Activated T-cell treated with anti-CD3 and anti-CD28 coated beads, Interleukin-2, amount 50 U/mL, for 4 hours (primary cell): ENCODE results near the gene NKAIN2. TPM values are rescaled to one million over a fixed set of nuclear protein-coding genes. Genes with fewer than 3 reads are reported as not detected.

ENCODE experiments used
- ATAC-seq, 2 donors: fragments of 200-7000 bp; cut with Tn5 transposase; one replicate each; pipeline ENCODE4 v1.10.0; 2021
- DNase-seq: peaks from one replicate; pipeline ENCODE4 v3.0.0-alpha.2; 2020
- H3K27me3 Mint-ChIP-seq: one replicate; pipeline ENCODE4 v1.8.0; 2021; ENCODE audit warnings: low read depth, mixed read lengths
- H3K36me3 Mint-ChIP-seq: one replicate; pipeline ENCODE4 v1.8.0; 2022; ENCODE audit warnings: mixed read lengths; ENCODE audit not compliant: insufficient read depth
- H3K4me1 Mint-ChIP-seq: one replicate; pipeline ENCODE4 v1.8.0; 2021; ENCODE audit warnings: low read depth, mixed read lengths
- H3K4me3 Mint-ChIP-seq: one replicate; pipeline ENCODE4 v1.8.0; 2021; ENCODE audit warnings: mild to moderate bottlenecking, moderate library complexity, mixed read lengths
- H3K9me3 Mint-ChIP-seq: one replicate; pipeline ENCODE4 v1.8.0; 2021; ENCODE audit warnings: mixed read lengths
- total RNA-seq, 3 donors: library from RNA; stranded (reverse); gene quantifications; one replicate each; pipeline ENCODE4 v1.2.1, GENCODE V29; 2021

NKAIN2 gene
- total RNA-seq, 3 donors from 2014 or later: not detected

DNA sequence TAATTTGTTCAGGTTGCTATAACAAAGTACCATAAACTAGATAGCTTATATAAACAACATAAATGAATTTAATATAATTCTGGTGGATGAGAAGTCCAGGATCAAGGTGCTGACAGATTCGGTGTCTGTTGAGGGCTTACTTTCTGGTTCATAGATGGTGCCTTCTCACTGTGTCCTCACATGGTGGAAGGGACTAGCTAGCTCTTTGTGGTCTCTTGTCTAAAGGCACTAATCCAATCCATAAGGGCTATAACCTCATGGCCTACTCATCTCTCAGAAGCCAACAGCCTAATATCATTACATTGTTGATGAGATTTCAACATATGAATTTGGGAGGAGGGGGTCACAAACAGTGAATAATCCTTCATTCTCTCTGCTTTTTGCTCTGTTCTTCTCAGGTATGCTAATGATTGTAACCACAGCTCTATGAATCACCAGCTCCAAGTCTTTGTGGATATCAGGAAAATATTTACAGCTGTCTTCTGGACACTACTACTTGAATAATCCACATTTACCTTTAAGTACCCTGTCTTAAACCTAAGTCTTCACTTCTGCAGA lies 122.3 kb downstream of the NKAIN2 start:
- no peak for ATAC-seq
- no peaks in the 10 kb centered on the region for H3K27me3 Mint-ChIP-seq
- no peak for DNase-seq
- peaks cover 13% of the 10 kb centered on the region for H3K9me3 Mint-ChIP-seq
- H3K36me3 Mint-ChIP-seq: no peaks in the 10 kb centered on the region
- no peak overlapping the region for H3K4me3 Mint-ChIP-seq
- no peaks in the 10 kb centered on the region for H3K4me1 Mint-ChIP-seq

DNA sequence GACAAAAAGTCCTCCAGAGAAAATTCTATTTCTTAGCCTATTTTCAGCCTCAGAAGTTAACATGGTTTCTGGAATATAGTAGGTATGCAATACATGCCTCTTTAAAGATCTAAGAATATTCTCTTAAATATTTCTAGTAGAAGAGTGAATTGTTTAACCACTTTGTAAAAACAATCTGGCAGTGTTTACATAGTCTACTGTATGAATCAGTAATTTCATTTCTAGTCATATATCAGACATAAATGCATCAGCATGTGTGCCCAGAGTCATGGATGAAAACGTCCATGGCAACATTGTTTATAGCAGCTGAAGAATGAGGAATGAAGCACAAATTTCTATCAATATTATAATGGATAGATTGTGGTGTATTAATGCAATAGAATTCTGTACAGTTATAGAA lies 124.9 kb downstream of the NKAIN2 start:
- ATAC-seq (no peak), DNase-seq (no peak)
- Mint-ChIP-seq H3K4me1 (no peaks in the 10 kb centered on the region), H3K9me3 (peaks cover 9% of the 10 kb centered on the region), H3K27me3 (no peaks in the 10 kb centered on the region), H3K36me3 (no peaks in the 10 kb centered on the region), H3K4me3 (no peak overlapping the region)

DNA sequence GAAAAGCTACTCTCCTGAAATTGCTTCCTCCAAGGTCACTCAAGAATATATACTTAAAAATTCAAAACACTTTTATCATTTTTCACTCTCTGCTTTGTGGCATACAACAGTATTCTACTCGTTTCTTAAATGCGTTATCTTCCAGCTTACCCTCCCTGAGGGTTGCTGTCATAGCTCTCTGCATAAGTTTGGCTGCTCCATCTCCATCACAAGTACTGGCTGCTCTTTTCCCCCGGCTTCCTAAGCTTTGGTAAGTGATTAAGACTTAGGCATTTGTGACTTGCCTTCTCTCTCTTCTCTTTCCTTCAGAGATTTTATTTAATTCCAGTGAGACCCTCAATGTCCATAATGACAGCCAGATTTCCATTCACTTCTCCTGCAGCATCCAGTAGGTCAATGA lies 128.3 kb downstream of the NKAIN2 start:
- no peaks in the 10 kb centered on the region for H3K4me1 Mint-ChIP-seq
- H3K4me3 Mint-ChIP-seq: no peak overlapping the region
- ATAC-seq (no peak), DNase-seq (no peak)
- H3K9me3 Mint-ChIP-seq: peaks cover 4% of the 10 kb centered on the region
- no peaks in the 10 kb centered on the region for H3K27me3 Mint-ChIP-seq
- no peaks in the 10 kb centered on the region for H3K36me3 Mint-ChIP-seq

DNA sequence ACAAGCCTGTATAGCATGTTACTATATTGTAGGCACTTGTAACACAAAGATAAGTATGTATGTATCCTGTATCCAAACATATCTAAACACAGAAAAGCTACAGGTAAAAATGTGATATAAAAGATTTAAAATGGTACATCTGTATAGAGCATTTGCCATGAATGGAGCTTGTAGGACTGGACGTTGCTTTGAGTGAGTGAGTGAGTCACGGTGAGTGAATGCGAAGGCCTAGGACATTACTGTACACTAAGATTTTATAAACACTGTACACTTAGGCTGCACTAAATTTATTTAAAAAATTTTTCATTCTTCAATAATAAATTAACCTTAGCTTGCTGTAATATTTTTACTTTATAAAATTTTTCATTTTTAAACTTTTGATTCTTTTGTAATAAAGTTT lies 136.9 kb downstream of the NKAIN2 start:
- Mint-ChIP-seq H3K36me3 (no peaks in the 10 kb centered on the region), H3K4me1 (no peaks in the 10 kb centered on the region), H3K4me3 (no peak overlapping the region), H3K9me3 (peaks cover 3% of the 10 kb centered on the region), H3K27me3 (no peaks in the 10 kb centered on the region)
- DNase-seq (no peak), ATAC-seq (no peak)

DNA sequence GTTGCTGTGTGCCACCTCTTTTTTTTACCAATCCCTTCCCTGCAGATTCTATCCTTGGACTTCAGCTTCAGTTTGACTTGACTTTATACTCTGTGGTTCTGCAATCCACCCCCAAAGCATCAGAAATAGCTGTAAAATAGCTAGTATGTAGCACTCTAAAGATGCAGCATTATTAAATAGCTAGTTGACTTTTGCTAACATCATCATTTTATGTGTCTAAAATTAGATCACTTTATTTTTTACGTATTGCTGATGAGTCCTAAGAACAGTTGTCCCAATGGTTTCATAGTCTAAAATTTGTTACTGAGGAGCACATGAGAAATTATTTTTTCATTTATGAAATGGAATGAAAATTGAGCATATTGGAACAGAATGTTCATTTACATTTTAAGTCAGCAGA lies 138.2 kb downstream of the NKAIN2 start:
- no peaks in the 10 kb centered on the region for H3K36me3 Mint-ChIP-seq
- ATAC-seq (no peak), DNase-seq (no peak)
- H3K4me1 Mint-ChIP-seq: no peaks in the 10 kb centered on the region
- peaks cover 3% of the 10 kb centered on the region for H3K9me3 Mint-ChIP-seq
- H3K27me3 Mint-ChIP-seq: no peaks in the 10 kb centered on the region
- H3K4me3 Mint-ChIP-seq: no peak overlapping the region

DNA sequence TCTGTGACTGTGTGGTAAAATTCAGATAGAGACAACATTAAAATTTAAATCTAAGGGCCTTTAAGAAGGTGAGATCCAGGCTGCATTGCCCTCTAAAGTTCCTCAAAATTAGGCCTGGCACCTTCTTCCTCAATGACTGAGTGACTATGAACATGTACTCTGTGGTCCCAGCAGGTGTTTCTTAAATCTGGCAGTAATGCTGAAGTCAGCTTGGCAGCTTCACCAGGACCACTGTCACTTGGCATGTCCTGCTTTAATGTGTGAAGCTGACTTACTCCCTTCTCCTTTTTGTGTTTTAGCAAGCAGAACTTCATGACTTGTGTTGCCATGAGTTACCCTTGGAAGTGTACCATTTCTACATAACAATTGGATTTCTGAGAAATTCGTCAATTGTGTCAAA lies 141.7 kb downstream of the NKAIN2 start:
- Mint-ChIP-seq H3K9me3 (peaks cover 4% of the 10 kb centered on the region), H3K36me3 (no peaks in the 10 kb centered on the region), H3K4me3 (no peak overlapping the region), H3K4me1 (no peaks in the 10 kb centered on the region), H3K27me3 (no peaks in the 10 kb centered on the region)
- ATAC-seq (no peak), DNase-seq (no peak)

DNA sequence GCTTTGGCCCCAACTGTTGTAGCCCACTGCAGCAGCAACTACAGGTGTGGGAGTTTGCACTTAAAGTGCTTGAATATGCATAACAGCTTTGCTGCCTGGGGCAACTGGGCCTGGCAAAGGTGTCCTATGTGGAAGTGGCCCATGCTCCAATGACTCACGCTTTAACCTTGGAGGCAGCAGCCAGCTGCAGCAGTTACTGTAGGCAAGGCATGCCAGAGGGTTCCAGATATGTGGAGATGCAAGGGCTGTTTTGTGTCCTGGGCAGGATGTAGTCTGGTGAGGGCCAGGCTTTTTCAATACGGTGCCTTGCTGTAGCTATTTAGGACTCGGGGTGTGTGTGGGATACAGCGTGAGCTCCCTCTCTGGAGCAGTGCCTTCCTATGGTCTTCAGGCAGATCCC lies 150.3 kb downstream of the NKAIN2 start:
- Mint-ChIP-seq H3K9me3 (peaks cover 12% of the 10 kb centered on the region), H3K4me1 (no peaks in the 10 kb centered on the region), H3K4me3 (no peak overlapping the region), H3K27me3 (no peaks in the 10 kb centered on the region), H3K36me3 (no peaks in the 10 kb centered on the region)
- ATAC-seq (no peak), DNase-seq (no peak)

DNA sequence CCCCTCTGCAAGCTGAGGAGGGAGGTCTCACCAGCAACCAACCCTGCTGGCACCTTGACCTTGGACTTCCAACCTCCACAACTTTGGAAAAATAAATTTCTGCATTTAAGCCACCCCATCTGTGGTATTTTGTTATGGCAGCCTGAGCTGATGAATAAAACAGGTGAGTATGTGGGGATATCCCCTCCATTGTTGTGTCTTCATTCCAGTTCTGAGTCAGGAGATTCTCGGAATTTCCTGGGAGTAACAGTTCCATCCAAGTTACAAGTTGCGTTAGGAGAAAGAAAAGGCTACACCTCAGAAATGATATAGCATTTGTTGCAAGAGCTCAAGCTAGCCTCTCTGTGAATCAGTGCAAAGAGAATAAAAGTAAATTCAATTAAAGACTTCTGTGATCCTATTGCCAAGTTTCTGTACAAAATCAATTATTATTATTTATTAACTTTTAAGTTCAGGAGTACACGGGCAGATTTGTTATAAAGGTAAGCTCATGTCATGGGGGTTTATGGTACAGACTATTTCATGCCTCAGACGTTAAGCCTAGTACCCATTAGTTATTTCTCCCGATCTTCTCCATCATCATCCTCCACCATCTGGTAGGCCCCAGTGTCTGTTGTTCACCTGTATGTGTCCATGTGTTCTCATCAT lies 153.0 kb downstream of the NKAIN2 start:
- no peaks in the 10 kb centered on the region for H3K27me3 Mint-ChIP-seq
- H3K4me1 Mint-ChIP-seq: no peaks in the 10 kb centered on the region

DNA sequence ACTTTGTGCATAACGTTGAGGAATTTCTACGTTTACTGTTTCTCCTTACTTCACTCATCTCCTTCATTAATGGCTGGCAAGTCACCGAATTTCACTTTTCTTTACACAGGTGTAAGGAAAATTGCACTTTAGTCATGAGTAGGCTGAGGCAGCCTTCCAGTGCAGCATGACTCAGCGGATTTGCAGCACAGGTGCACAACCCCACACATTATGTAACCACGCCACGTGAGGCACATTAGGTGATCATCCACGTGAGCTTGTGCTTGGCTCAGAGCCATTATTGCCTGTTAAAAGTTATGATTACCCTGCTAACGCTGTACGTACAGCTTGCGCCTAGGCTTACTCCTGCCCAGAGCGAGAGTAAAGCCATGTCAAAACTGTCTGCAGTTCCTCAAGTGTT lies 158.8 kb downstream of the NKAIN2 start:
- Mint-ChIP-seq H3K4me1 (no peaks in the 10 kb centered on the region), H3K9me3 (no peaks in the 10 kb centered on the region), H3K4me3 (no peak overlapping the region), H3K36me3 (no peaks in the 10 kb centered on the region), H3K27me3 (no peaks in the 10 kb centered on the region)
- DNase-seq: no peak
- no peak for ATAC-seq

More for the DNA sequence above, 153.0 kb downstream of the NKAIN2 start:
- DNase-seq: no peak
- Mint-ChIP-seq H3K36me3 (no peaks in the 10 kb centered on the region), H3K4me3 (no peak overlapping the region), H3K9me3 (peaks cover 6% of the 10 kb centered on the region)
- no peak for ATAC-seq

DNA sequence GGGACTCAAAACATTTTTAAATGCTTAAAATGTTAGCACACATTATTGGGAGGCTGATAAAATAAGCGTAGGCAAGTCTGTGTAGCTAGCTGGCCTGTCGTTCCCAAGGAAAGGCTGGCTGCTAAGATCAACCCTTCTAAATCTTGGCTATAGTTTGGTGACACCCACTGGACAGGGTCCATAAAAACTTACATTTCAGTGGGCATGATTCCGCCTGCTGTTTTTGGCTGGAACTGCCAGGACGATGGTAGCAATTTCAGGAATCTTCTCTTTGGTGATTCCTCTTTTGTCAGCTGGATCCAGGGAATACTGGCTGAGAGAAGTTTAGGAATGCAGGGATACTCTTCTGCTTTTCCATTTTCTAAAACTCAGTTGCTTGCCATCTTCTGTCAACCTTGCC lies 162.2 kb downstream of the NKAIN2 start:
- Mint-ChIP-seq H3K4me1 (no peaks in the 10 kb centered on the region), H3K9me3 (no peaks in the 10 kb centered on the region), H3K36me3 (no peaks in the 10 kb centered on the region), H3K27me3 (no peaks in the 10 kb centered on the region), H3K4me3 (no peak overlapping the region)
- ATAC-seq: no peak
- DNase-seq: no peak

DNA sequence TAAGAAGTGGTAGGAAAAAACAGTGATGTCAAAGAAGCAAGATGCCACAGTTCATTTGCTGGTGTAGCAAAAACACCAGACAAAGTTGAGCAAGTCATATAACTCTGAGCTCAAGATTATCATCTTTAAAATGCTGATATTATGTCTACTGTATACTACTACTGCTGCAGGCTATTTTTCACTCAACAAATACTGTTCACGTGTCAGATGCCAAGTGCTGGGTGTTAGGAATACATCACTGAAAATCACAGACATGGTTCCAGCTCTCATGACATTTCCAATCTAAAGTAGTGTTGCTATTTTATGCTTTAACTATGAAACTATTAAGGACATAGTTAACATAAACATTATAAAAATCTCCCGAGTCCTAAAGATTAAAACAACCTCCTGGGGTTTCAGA lies 163.0 kb downstream of the NKAIN2 start:
- Mint-ChIP-seq H3K4me1 (no peaks in the 10 kb centered on the region), H3K9me3 (no peaks in the 10 kb centered on the region), H3K36me3 (no peaks in the 10 kb centered on the region), H3K4me3 (no peak overlapping the region), H3K27me3 (no peaks in the 10 kb centered on the region)
- no peak for ATAC-seq
- DNase-seq: no peak

DNA sequence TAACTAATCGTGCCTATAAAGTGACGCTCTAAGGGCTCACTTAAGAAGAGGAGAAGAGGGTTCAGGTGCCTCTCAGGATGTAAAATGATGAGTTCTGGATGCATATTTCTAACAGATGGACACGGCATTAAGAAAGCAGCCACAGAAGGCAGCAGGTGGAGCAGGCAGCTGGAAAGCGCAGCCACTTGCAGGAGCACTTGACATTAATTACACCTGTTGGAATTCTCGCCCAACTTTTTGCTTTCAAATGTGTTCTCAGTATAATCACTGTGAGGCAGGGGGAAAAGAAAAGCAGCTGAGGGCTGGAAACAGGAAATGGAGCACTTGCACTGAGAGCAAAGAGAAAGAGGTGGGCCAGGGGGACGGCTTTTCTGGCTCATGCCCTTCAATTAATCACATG lies 164.2 kb downstream of the NKAIN2 start:
- DNase-seq (no peak), ATAC-seq (no peak)
- no peaks in the 10 kb centered on the region for H3K36me3 Mint-ChIP-seq
- no peaks in the 10 kb centered on the region for H3K9me3 Mint-ChIP-seq
- no peaks in the 10 kb centered on the region for H3K27me3 Mint-ChIP-seq
- H3K4me3 Mint-ChIP-seq: no peak overlapping the region
- no peaks in the 10 kb centered on the region for H3K4me1 Mint-ChIP-seq

DNA sequence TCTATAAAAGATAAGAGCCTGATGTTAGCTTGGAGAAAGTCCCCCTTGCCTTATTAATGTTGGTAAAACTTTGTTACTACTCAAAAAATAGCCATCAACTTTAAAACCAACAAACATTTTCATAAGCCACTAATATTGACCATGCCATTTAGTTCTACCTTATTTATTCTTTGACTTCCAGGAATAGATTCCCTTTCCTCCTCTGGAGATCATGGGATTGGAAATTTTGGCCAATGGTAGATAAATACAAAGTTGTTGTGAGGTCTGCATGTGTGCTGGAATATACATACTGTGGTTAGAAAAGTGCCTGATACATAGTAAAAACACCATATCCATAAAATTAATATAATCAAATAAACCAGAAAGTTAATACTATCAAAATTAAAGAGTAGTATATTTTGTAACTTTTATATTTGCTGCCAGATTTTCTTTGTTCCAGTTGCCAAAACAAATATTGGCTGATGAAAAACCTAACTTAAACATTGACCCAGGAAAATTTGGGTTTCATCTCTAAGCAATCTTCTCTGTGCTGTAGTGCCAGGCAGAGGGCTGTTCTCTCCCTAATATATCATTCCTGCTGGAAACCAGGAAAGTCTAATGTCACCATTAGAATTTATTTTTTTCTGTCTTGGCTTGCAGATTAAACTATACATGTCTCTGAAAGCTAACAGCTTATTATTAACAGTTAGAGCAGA lies 169.1 kb downstream of the NKAIN2 start:
- H3K4me3 Mint-ChIP-seq: no peak overlapping the region
- no peaks in the 10 kb centered on the region for H3K36me3 Mint-ChIP-seq
- no peaks in the 10 kb centered on the region for H3K27me3 Mint-ChIP-seq
- H3K4me1 Mint-ChIP-seq: no peaks in the 10 kb centered on the region
- no peaks in the 10 kb centered on the region for H3K9me3 Mint-ChIP-seq
- DNase-seq (no peak), ATAC-seq (no peak)

DNA sequence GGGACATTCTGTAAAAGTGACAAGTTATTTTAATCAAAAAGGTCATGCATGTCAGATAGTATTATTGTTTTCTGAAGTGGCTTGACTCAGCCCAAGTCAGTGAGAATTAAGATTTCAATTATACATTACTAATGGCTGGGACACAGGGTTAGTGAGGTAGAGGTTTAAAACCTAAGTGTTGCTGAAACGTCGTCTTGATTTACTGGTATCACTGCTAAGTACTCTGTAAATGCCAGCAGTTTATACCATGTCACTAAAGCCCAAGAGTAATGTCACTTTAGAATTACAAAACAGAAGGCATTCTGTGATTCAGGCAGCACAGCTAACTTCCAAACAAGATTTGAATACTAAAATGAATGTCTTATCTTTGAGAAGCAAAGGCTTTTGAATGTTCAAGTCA lies 176.6 kb downstream of the NKAIN2 start:
- no peaks in the 10 kb centered on the region for H3K27me3 Mint-ChIP-seq
- ATAC-seq (no peak), DNase-seq (no peak)
- no peaks in the 10 kb centered on the region for H3K4me1 Mint-ChIP-seq
- peaks cover 3% of the 10 kb centered on the region for H3K9me3 Mint-ChIP-seq
- H3K36me3 Mint-ChIP-seq: no peaks in the 10 kb centered on the region
- H3K4me3 Mint-ChIP-seq: no peak overlapping the region

DNA sequence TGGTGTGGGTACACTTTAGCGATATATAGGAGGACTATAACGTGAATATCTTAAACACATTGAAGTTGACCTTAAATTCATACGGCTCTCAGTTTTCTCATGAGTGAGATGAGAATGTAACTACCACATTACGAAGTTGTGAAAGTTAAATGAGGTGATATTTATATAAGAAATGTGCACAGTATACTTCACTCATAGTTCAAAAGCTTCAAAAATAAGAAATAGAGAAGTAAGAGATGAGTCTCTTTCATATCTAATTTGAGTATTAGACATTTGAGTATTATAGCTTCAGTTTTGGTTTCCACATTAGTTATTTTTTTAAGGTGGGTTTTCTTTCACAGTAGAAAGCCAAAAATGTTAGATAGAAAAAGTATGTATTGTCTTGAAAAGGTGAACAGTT lies 183.3 kb downstream of the NKAIN2 start:
- no peak for ATAC-seq
- Mint-ChIP-seq H3K9me3 (peaks cover 5% of the 10 kb centered on the region), H3K36me3 (no peaks in the 10 kb centered on the region), H3K4me3 (no peak overlapping the region), H3K4me1 (no peaks in the 10 kb centered on the region), H3K27me3 (no peaks in the 10 kb centered on the region)
- no peak for DNase-seq
